Esophagus squamous epithelium (tissue), 5 donors: ENCODE results near the gene MOB3B. TPM values are rescaled to one million over a fixed set of nuclear protein-coding genes. Genes with fewer than 3 reads are reported as not detected.
"Not testable (repeated sequence)": the region's sequence is repeated elsewhere in the genome, so short reads cannot be mapped to it uniquely, and the experiment has no call there.

Experiments used
- DNase-seq: peaks from one replicate; lab custom pipeline; 2025; lab: John Stamatoyannopoulos, UW
- H3K27ac ChIP-seq, 4 donors: fragments of 200-600 bp; sonication (generic); one replicate each; pipeline ENCODE4 v1.5.1; 2016 to 2019; ENCODE audit warnings: mild to moderate bottlenecking in 1 of 4
- H3K27me3 ChIP-seq, 4 donors: fragments of 200-600 bp; sonication (generic); 1 replicate in 3 of 4; 2 replicates in 1 of 4; pipeline versions ENCODE4 v1.5.1 to v1.6.0; 2017 to 2021; ENCODE audit warnings: antibody characterized with exemption in 1 of 4
- H3K36me3 ChIP-seq, 3 donors: fragments of 200-600 bp; sonication (generic); one replicate each; pipeline ENCODE4 v1.5.1; 2016 to 2019
- H3K4me1 ChIP-seq, 3 donors: fragments of 200-600 bp; sonication (generic); one replicate each; pipeline ENCODE4 v1.5.1; 2017 to 2019
- H3K4me3 ChIP-seq, 4 donors: fragments of 200-600 bp; sonication (generic); 1 replicate in 3 of 4; 2 replicates in 1 of 4; pipeline ENCODE4 v1.5.1; 2016 to 2019; ENCODE audit warnings: mild to moderate bottlenecking in 2 of 4, moderate library complexity in 1 of 4
- H3K9me3 ChIP-seq, 3 donors: fragments of 200-600 bp; sonication (generic); one replicate each; pipeline ENCODE4 v1.5.1; 2016 to 2019
- CTCF ChIP-seq, 6 experiments: fragments of 450-650 bp in 4 of 6; fragments of 200-600 bp in 2 of 6; sonication (generic) in 2 of 6; IDR thresholded peaks; one replicate each; pipeline ENCODE4 v1.5.1; 2016 to 2019; ENCODE audit warnings: antibody characterized with exemption in 6 of 6, mild to moderate bottlenecking in 4 of 6, moderate library complexity in 4 of 6
- POLR2A ChIP-seq, 4 donors: fragments of 450-650 bp; IDR thresholded peaks; one replicate each; pipeline ENCODE4 v1.6.1; 2017; ENCODE audit warnings: antibody characterized with exemption in 4 of 4, mild to moderate bottlenecking in 4 of 4, moderate library complexity in 3 of 4
- WGBS, 2 donors: methylation state at CpG; one replicate each; pipeline ENCODE4 v1.1.5; 2018; 5-methylcytosine and 5-hydroxymethylcytosine counted together
- intact Hi-C: fragments of 100-400 bp; cut with DNase I; formaldehyde crosslinking; loops from one replicate; pipeline ENCODE4 v1.15.0; 2022
- total RNA-seq, 4 donors: library from RNA; depleted of rRNA; stranded (reverse); fragments of >200 nt; gene quantifications; one replicate each; pipeline ENCODE4 v1.1.0, GENCODE V29; 2016
- donor health status: DM: yes; HTN: yes; CAD: no.

The MOB3B gene
- total RNA-seq, 4 donors from 2014 or later: 2.2 to 7.6 (median 5.2) TPM

- DNase-seq: no peak
- Histone ChIP-seq H3K4me3 (no peak overlapping the region), H3K27ac (peak overlapping the region in 1 of 4 donors; percentile 7), H3K36me3 (peaks cover 0 to 6% (median 2%) of the 10 kb centered on the region in 3 donors), H3K27me3 (no peaks in the 10 kb centered on the region), H3K9me3 (no peaks in the 10 kb centered on the region), H3K4me1 (peaks cover 0 to 15% (median 13%) of the 10 kb centered on the region in 3 donors)
- intact Hi-C loops: no loop called here
- TF ChIP-seq CTCF (IDR thresholded peaks at IDR 0.05) (no peak), POLR2A (IDR thresholded peaks at IDR 0.05) (no peak)
Measured at GRCh38 chr9:27450752-27451151, 78.9 kb downstream of the MOB3B start.

- intact Hi-C loops, H3K4me1 ChIP-seq, H3K9me3 ChIP-seq, H3K36me3 ChIP-seq, H3K27me3 ChIP-seq, H3K27ac ChIP-seq, H3K4me3 ChIP-seq, DNase-seq: not testable (repeated sequence)
- 73 to 75% methylated on average over 3 of the region's 3 CpGs for WGBS, 2 donors
Measured at GRCh38 chr9:27448356-27448755, 81.3 kb downstream of the MOB3B start.

GRCh38 chr9:27447031-27447683 lies 82.5 kb downstream of the MOB3B start:
- DNase-seq: no peak
- TF ChIP-seq POLR2A (IDR thresholded peaks at IDR 0.05) (no peak), CTCF (IDR thresholded peaks at IDR 0.05) (no peak)
- no peaks in the 10 kb centered on the region for H3K27me3 ChIP-seq
- no peak overlapping the region for H3K27ac ChIP-seq
- H3K4me1 ChIP-seq: peaks cover 0 to 3% (median 0%) of the 10 kb centered on the region in 3 donors
- H3K9me3 ChIP-seq: no peaks in the 10 kb centered on the region
- 75 to 79% methylated on average over 5 of the region's 5 CpGs for WGBS, 2 donors
- intact Hi-C loops: no loop called here
- no peak overlapping the region for H3K4me3 ChIP-seq
- H3K36me3 ChIP-seq: no peaks in the 10 kb centered on the region

GRCh38 chr9:27445688-27446087 lies 83.9 kb downstream of the MOB3B start:
- TF ChIP-seq POLR2A (IDR thresholded peaks at IDR 0.05) (no peak), CTCF (IDR thresholded peaks at IDR 0.05) (no peak)
- 72 to 83% methylated on average over 6 of the region's 6 CpGs for WGBS, 2 donors
- peaks cover 0 to 3% (median 0%) of the 10 kb centered on the region in 3 donors for H3K4me1 ChIP-seq
- no peaks in the 10 kb centered on the region for H3K27me3 ChIP-seq
- H3K36me3 ChIP-seq: no peaks in the 10 kb centered on the region
- intact Hi-C loops: no loop called here
- no peak overlapping the region for H3K27ac ChIP-seq
- no peaks in the 10 kb centered on the region for H3K9me3 ChIP-seq
- no peak for DNase-seq
- no peak overlapping the region for H3K4me3 ChIP-seq

- no peak for DNase-seq
- no peak overlapping the region for H3K27ac ChIP-seq
- H3K36me3 ChIP-seq: no peaks in the 10 kb centered on the region
- intact Hi-C loops: no loop called here
- no peak overlapping the region for H3K4me3 ChIP-seq
- no peaks in the 10 kb centered on the region for H3K27me3 ChIP-seq
- TF ChIP-seq CTCF (IDR thresholded peaks at IDR 0.05) (no peak), POLR2A (IDR thresholded peaks at IDR 0.05) (no peak)
- WGBS, 2 donors: 92 to 99% methylated on average over 5 of the region's 5 CpGs
- H3K9me3 ChIP-seq: no peaks in the 10 kb centered on the region
- H3K4me1 ChIP-seq: peaks cover 0 to 3% (median 0%) of the 10 kb centered on the region in 3 donors
Measured at GRCh38 chr9:27445057-27445595, 84.5 kb downstream of the MOB3B start.
